ENCODE data around the gene UBE2J2.
A peak's percentile ranks its signal among the peaks of the same experiment; 100 is the strongest.

- peak; percentile 90 for TF ChIP-seq POLR2A (IDR thresholded peaks at IDR 0.05; ENCODE audit: low read depth, low read length)
- 0 out of 2 replicates have a peak, but pooled peaks have one; percentile 57 for TF ChIP-seq POLR2AphosphoS5 (IDR thresholded peaks at IDR 0.05; ENCODE audit: low read depth, low read length)
- TF ChIP-seq TAF1 (IDR thresholded peaks at IDR 0.05; ENCODE audit: borderline replicate concordance, low read depth, low read length): peak; percentile 81; the same call in 1 of the 2 replicates
Measured at GRCh38 chr1:1231400-1232207, 42.0 kb downstream of the UBE2J2 start, which contains the start of gene SDF4.
